Stomach (tissue), 4 donors: ENCODE measurements around the gene ACTBL2.

Experiments
- EP300 ChIP-seq: sonication (generic); formaldehyde crosslinking; IDR thresholded peaks from one replicate; pipeline ENCODE4 v1.6.1; 2017; ENCODE audit warnings: antibody characterized with exemption
- POLR2A ChIP-seq, 4 donors: fragments of 450-650 bp; IDR thresholded peaks; one replicate each; pipeline ENCODE4 v1.6.1; 2016; ENCODE audit warnings: antibody characterized with exemption in 4 of 4, control low read depth in 2 of 4, mild to moderate bottlenecking in 1 of 4, moderate library complexity in 1 of 4
- POLR2AphosphoS5 ChIP-seq, 3 donors: sonication (generic); formaldehyde crosslinking; IDR thresholded peaks; one replicate each; pipeline ENCODE4 v1.6.1; 2016; ENCODE audit warnings: antibody characterized with exemption in 3 of 3
- TF ChIP-seq, protein P1 (sequence below), 7 experiments: fragments of 450-650 bp in 4 of 7; fragments of 200-600 bp in 3 of 7; sonication (generic) in 3 of 7; IDR thresholded peaks; one replicate each; pipeline ENCODE4 v1.5.1; 2016 to 2019; ENCODE audit warnings: antibody characterized with exemption in 7 of 7, control low read depth in 2 of 7, mild to moderate bottlenecking in 1 of 7

DNA sequence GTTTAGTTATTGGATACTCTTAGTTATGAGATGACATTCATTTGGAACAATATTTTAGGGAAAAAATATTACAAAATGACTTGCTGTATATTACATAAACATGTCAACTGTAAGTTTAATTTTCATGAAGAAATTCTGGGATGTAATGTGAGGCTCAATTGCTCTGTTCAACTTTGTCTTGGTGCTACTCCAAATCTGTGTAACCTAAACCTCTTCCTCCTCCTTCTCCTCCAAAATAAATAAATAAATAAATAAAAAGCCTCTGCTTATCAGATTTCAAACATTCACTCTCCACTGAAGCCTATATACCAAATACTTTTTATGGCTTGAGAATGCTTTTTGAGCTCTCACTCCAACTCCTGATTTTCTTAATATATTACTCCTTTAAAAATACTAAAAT, 27.7 kb downstream of the ACTBL2 start:
- TF ChIP-seq POLR2A (IDR thresholded peaks at IDR 0.05), result no peak
- TF ChIP-seq, protein P1, sequence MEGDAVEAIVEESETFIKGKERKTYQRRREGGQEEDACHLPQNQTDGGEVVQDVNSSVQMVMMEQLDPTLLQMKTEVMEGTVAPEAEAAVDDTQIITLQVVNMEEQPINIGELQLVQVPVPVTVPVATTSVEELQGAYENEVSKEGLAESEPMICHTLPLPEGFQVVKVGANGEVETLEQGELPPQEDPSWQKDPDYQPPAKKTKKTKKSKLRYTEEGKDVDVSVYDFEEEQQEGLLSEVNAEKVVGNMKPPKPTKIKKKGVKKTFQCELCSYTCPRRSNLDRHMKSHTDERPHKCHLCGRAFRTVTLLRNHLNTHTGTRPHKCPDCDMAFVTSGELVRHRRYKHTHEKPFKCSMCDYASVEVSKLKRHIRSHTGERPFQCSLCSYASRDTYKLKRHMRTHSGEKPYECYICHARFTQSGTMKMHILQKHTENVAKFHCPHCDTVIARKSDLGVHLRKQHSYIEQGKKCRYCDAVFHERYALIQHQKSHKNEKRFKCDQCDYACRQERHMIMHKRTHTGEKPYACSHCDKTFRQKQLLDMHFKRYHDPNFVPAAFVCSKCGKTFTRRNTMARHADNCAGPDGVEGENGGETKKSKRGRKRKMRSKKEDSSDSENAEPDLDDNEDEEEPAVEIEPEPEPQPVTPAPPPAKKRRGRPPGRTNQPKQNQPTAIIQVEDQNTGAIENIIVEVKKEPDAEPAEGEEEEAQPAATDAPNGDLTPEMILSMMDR (IDR thresholded peaks at IDR 0.05), result no peak
- TF ChIP-seq POLR2AphosphoS5 (IDR thresholded peaks at IDR 0.05), result no peak
- TF ChIP-seq EP300, result no peak
